TTC549 (cell line): ENCODE results near the gene KRT33B.
"Not testable (repeated sequence)": the region's sequence is repeated elsewhere in the genome, so short reads cannot be mapped to it uniquely, and the experiment has no call there.

Experiments
- FAIRE-seq: peaks from 2 replicates; lab custom pipeline; 2012; peaks lifted over from hg19 to GRCh38; lab: Jason Lieb, UNC

The KRT33B gene

GRCh38 chr17:41369713-41370112, at the start of gene KRT33B:
TSS of gene KRT33B (minus strand) at chr17:41369813. CDS start at chr17:41369750, 63 bp downstream.
- no peak for FAIRE-seq

- FAIRE-seq = no peak
Observed at GRCh38 chr17:41418116-41418860, 48.7 kb upstream of the KRT33B start.

- FAIRE-seq = no peak
Observed at GRCh38 chr17:41417576-41418015, 48.0 kb upstream of the KRT33B start.

GRCh38 chr17:41417127-41417526, 47.5 kb upstream of the KRT33B start:
- no peak for FAIRE-seq

- no peak for FAIRE-seq
Observed at GRCh38 chr17:41416479-41416878, 46.9 kb upstream of the KRT33B start.

GRCh38 chr17:41415833-41416335, 46.3 kb upstream of the KRT33B start:
- no peak for FAIRE-seq

- FAIRE-seq = no peak
Observed at GRCh38 chr17:41415411-41415810, 45.8 kb upstream of the KRT33B start.

GRCh38 chr17:41413982-41414381, 44.4 kb upstream of the KRT33B start:
- no peak for FAIRE-seq

- no peak for FAIRE-seq
Observed at GRCh38 chr17:41413353-41413957, 43.8 kb upstream of the KRT33B start.

- FAIRE-seq = no peak
Observed at GRCh38 chr17:41411072-41411840, 41.6 kb upstream of the KRT33B start.

GRCh38 chr17:41407226-41407625, 37.6 kb upstream of the KRT33B start:
- FAIRE-seq = no peak

GRCh38 chr17:41406205-41406604, 36.6 kb upstream of the KRT33B start:
- FAIRE-seq = no peak

- FAIRE-seq = no peak
Observed at GRCh38 chr17:41404024-41404671, 34.5 kb upstream of the KRT33B start.

- FAIRE-seq = no peak
Observed at GRCh38 chr17:41403404-41404023, 33.9 kb upstream of the KRT33B start.

- no peak for FAIRE-seq
Observed at GRCh38 chr17:41402161-41402560, 32.5 kb upstream of the KRT33B start.

GRCh38 chr17:41396996-41397660, 27.5 kb upstream of the KRT33B start, which contains the start of gene KRT31:
TSS of gene KRT31 (minus strand) at chr17:41397608. CDS start at chr17:41397539, 69 bp downstream.
- no peak for FAIRE-seq

- no peak for FAIRE-seq
Observed at GRCh38 chr17:41396340-41396739, 26.7 kb upstream of the KRT33B start.

GRCh38 chr17:41395611-41396010, 26.0 kb upstream of the KRT33B start:
- FAIRE-seq = no peak

- FAIRE-seq = not testable (repeated sequence)
Observed at GRCh38 chr17:41395044-41395443, 25.4 kb upstream of the KRT33B start.

GRCh38 chr17:41394254-41394996, 24.8 kb upstream of the KRT33B start:
- no peak for FAIRE-seq

- no peak for FAIRE-seq
Observed at GRCh38 chr17:41393826-41394225, 24.2 kb upstream of the KRT33B start.
